PC-9 (cell line): ENCODE results near the gene USF3.

Source experiments
- EZH2 ChIP-seq: fragments of 200-600 bp; sonication (generic); IDR thresholded peaks from 2 replicates; pipeline ENCODE4 v1.8.0; 2017; ENCODE audit warnings: antibody characterized with exemption, low read depth
- TF ChIP-seq, protein P1 (sequence below): fragments of 200-600 bp; sonication (generic); conservative IDR thresholded peaks from 2 replicates; pipeline ENCODE4 v1.6.1; 2017; ENCODE audit warnings: mixed run types, antibody characterized with exemption, mild to moderate bottlenecking, moderate library complexity

DNA sequence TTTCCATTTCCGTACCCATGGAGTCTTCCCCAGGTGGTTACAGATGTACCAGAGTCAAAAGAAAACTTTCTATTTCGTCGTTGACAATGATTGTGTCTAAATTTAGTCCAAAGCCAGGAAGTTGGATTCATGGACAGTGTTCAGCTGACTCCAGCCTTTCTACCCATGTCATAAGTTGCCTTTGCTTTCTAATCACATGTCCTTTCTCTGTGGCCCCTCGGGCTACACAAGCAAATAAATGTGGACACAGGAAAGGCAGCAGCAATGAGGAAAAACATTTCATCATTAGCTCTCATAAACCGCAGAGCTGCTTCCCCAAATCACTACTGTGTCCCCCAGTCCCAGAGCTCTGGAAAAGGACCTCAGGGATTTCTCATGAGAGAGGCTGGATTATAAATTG, 82.0 kb downstream of the USF3 start:
- TF ChIP-seq, protein P1, sequence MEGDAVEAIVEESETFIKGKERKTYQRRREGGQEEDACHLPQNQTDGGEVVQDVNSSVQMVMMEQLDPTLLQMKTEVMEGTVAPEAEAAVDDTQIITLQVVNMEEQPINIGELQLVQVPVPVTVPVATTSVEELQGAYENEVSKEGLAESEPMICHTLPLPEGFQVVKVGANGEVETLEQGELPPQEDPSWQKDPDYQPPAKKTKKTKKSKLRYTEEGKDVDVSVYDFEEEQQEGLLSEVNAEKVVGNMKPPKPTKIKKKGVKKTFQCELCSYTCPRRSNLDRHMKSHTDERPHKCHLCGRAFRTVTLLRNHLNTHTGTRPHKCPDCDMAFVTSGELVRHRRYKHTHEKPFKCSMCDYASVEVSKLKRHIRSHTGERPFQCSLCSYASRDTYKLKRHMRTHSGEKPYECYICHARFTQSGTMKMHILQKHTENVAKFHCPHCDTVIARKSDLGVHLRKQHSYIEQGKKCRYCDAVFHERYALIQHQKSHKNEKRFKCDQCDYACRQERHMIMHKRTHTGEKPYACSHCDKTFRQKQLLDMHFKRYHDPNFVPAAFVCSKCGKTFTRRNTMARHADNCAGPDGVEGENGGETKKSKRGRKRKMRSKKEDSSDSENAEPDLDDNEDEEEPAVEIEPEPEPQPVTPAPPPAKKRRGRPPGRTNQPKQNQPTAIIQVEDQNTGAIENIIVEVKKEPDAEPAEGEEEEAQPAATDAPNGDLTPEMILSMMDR: no peak
- no peak for TF ChIP-seq EZH2
